ENCODE measurements around the gene SLC9A9. TPM values are rescaled to one million over a fixed set of nuclear protein-coding genes. Genes with fewer than 3 reads are reported as not detected.

Gene SLC9A9
- total RNA-seq, 1 experiment from 2014 or later = 1.5 TPM

DNA sequence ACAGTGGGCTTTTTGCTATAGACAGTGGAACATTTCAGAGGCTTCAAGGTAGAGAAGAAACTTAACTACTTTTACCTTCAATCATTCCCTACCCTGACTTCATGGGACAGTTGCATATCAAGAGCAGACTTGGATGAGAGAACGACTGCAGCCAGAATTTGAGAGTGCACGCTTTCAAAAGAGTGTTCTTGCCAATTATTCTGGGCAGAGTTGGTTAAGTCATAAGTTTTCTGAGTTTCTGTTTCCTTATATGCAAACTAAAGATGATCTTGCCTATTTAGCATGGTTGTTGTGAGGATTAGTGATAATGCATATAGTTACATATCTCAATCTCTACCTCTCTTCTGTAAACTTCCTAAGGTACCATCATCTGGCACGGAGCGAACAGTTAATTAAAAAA lies 7.6 kb downstream of the SLC9A9 start:
- Mint-ChIP-seq H3K27me3 (ENCODE audit: unreplicated experiment) (no peaks in the 10 kb centered on the region), H3K4me3 (ENCODE audit: low read depth, unreplicated experiment) (no peak overlapping the region), H3K4me1 (ENCODE audit: low read depth, unreplicated experiment) (no peaks in the 10 kb centered on the region), H3K27ac (ENCODE audit: unreplicated experiment) (no peak overlapping the region), H3K36me3 (ENCODE audit: insufficient read depth, unreplicated experiment) (no peaks in the 10 kb centered on the region), H3K9me3 (ENCODE audit: low read depth, unreplicated experiment) (no peaks in the 10 kb centered on the region)
- DNase-seq = no peak
- TF ChIP-seq, protein P1, sequence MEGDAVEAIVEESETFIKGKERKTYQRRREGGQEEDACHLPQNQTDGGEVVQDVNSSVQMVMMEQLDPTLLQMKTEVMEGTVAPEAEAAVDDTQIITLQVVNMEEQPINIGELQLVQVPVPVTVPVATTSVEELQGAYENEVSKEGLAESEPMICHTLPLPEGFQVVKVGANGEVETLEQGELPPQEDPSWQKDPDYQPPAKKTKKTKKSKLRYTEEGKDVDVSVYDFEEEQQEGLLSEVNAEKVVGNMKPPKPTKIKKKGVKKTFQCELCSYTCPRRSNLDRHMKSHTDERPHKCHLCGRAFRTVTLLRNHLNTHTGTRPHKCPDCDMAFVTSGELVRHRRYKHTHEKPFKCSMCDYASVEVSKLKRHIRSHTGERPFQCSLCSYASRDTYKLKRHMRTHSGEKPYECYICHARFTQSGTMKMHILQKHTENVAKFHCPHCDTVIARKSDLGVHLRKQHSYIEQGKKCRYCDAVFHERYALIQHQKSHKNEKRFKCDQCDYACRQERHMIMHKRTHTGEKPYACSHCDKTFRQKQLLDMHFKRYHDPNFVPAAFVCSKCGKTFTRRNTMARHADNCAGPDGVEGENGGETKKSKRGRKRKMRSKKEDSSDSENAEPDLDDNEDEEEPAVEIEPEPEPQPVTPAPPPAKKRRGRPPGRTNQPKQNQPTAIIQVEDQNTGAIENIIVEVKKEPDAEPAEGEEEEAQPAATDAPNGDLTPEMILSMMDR (IDR thresholded peaks at IDR 0.05; ENCODE audit: unreplicated experiment) = no peak
- intact Hi-C loops (cut with micrococcal nuclease; ENCODE audit: unreplicated experiment) = no loop called here
- CTCF ChIA-PET = no interaction called here
- no TSS peak for BruUV-seq (replicated peaks)

DNA sequence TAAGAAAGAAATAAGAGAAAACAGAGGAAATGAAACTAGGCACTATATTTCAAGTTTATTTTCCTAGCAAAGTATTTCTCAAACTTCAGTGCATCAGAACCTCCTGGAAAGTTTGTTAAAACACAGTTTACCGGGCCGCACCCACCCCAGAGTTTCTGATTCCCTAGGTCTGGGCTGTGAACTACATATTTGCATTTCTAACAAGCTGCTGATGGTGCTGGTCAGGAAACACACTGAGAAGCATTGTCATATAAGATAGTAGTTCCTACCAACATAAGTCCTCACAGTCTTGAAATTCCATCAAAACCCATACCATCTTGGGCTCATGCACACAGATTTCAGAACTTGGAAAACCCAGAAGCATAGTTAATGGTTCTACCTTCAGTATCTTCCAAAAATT lies 8.3 kb downstream of the SLC9A9 start:
- CTCF ChIA-PET = no interaction called here
- no peaks in the 10 kb centered on the region for H3K9me3 Mint-ChIP-seq (ENCODE audit: low read depth, unreplicated experiment)
- DNase-seq = no peak
- H3K4me3 Mint-ChIP-seq (ENCODE audit: low read depth, unreplicated experiment) = no peak overlapping the region
- BruUV-seq (replicated peaks) = no TSS peak
- no peaks in the 10 kb centered on the region for H3K36me3 Mint-ChIP-seq (ENCODE audit: insufficient read depth, unreplicated experiment)
- TF ChIP-seq, protein P1 (IDR thresholded peaks at IDR 0.05; ENCODE audit: unreplicated experiment) = no peak
- intact Hi-C loops (cut with micrococcal nuclease; ENCODE audit: unreplicated experiment) = no loop called here
- no peaks in the 10 kb centered on the region for H3K27me3 Mint-ChIP-seq (ENCODE audit: unreplicated experiment)
- H3K4me1 Mint-ChIP-seq (ENCODE audit: low read depth, unreplicated experiment) = no peaks in the 10 kb centered on the region
- H3K27ac Mint-ChIP-seq (ENCODE audit: unreplicated experiment) = no peak overlapping the region

DNA sequence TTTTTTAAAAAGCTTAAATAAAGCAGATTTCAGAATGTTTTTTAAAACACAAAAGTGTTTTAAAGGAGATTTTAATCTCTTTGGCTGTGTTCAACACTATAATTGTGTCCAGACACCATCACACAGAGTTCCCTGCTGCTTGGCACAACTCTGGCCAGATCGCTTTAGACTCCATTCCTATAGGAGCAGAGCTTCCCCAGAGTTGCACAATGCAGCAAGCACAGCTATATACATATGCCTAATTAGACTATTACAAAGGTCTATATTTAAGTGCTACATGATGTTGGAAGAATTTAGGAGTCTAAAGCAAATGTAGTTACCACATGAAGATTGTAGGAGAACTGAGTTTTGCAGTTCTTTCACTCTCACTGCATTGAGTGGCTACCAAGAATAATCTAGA lies 11.2 kb downstream of the SLC9A9 start:
- Mint-ChIP-seq H3K4me1 (ENCODE audit: low read depth, unreplicated experiment) (no peaks in the 10 kb centered on the region), H3K9me3 (ENCODE audit: low read depth, unreplicated experiment) (no peaks in the 10 kb centered on the region), H3K36me3 (ENCODE audit: insufficient read depth, unreplicated experiment) (no peaks in the 10 kb centered on the region), H3K4me3 (ENCODE audit: low read depth, unreplicated experiment) (no peak overlapping the region), H3K27me3 (ENCODE audit: unreplicated experiment) (no peaks in the 10 kb centered on the region), H3K27ac (ENCODE audit: unreplicated experiment) (no peak overlapping the region)
- CTCF ChIA-PET = no interaction called here
- no peak for DNase-seq
- intact Hi-C loops (cut with micrococcal nuclease; ENCODE audit: unreplicated experiment) = no loop called here
- TF ChIP-seq, protein P1 (IDR thresholded peaks at IDR 0.05; ENCODE audit: unreplicated experiment) = no peak
- BruUV-seq (replicated peaks) = no TSS peak

DNA sequence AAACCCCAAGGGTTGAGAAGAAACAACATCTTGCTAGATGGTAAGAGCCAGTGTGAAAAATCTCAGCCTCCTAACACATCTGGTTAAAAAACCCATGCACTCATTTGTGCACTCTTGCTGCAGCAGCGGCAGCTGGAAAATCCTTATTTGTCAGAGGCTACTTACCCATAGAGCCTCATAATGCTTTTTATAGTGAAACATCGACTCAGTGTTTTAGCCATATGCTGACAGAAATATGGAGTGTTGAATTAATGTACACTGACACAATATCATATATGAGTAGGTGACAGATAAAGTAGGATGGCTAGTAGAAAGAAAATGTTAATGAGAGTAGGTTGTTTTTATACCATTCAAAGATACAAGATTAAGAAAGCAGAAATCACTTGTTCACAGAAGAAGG lies 13.0 kb downstream of the SLC9A9 start:
- H3K27ac Mint-ChIP-seq (ENCODE audit: unreplicated experiment) = no peak overlapping the region
- no peaks in the 10 kb centered on the region for H3K27me3 Mint-ChIP-seq (ENCODE audit: unreplicated experiment)
- CTCF ChIA-PET = no interaction called here
- TF ChIP-seq, protein P1 (IDR thresholded peaks at IDR 0.05; ENCODE audit: unreplicated experiment) = no peak
- no peak for DNase-seq
- no TSS peak for BruUV-seq (replicated peaks)
- intact Hi-C loops (cut with micrococcal nuclease; ENCODE audit: unreplicated experiment) = no loop called here
- H3K4me1 Mint-ChIP-seq (ENCODE audit: low read depth, unreplicated experiment) = peaks cover 2% of the 10 kb centered on the region
- no peak overlapping the region for H3K4me3 Mint-ChIP-seq (ENCODE audit: low read depth, unreplicated experiment)
- H3K9me3 Mint-ChIP-seq (ENCODE audit: low read depth, unreplicated experiment) = no peaks in the 10 kb centered on the region
- H3K36me3 Mint-ChIP-seq (ENCODE audit: insufficient read depth, unreplicated experiment) = no peaks in the 10 kb centered on the region

All from Calu3 (cell line).